Islet of Langerhans (tissue), 1 donor: ENCODE data around the gene EHBP1L1.

Source experiments
- FAIRE-seq: peaks from one replicate; lab custom pipeline; 2011; peaks lifted over from hg19 to GRCh38; lab: Jason Lieb, UNC

Gene EHBP1L1

DNA sequence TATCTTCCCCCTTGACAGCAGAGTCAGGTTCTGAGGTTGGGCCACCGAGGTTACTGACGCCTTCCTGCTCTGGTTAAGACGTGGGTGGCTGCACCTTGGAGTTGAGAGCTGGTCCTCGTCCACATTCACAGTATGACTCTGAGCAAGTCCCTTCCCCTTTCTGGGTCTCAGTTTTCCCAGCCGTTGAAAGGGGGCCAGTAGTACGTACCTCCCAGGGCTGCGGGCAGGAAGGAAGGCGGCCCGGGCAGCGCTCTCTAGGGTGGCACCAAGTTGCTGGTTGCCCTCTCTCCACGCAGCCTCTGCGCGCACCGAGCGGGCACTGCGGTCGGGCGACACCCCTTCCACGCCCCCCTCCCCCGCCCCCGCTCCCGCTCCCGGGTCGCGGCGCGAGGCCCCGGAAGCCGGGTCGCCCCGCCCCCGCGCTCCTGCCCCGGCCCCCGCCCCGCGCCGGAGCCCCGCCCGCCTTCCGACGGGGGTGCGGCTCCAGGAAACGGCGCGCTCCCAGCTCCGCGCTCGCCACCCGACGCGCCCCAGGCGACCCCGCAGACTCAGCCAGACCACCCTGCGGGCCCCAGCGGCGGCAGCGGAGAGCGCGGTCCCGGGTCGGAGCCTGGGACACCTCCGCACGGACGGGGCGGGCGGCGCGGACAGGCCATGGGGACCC is at the start of gene EHBP1L1:
Gene EHBP1L1 (plus strand): TSS at position 486 of the 664 bp plus-strand sequence. CDS start 250 bp downstream, outside the sequence.
- FAIRE-seq, result no peak

DNA sequence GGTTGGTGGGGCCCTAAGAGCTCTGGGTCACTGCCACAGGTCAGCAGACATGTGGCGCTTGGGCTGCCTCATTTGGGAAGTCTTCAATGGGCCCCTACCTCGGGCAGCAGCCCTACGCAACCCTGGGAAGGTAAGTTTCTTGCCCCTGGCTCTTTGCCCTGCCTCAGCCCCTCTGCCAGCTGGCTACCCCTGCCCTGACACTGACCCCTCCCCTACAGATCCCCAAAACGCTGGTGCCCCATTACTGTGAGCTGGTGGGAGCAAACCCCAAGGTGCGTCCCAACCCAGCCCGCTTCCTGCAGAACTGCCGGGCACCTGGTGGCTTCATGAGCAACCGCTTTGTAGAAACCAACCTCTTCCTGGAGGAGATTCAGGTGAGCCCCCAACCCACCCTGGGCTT is 49.1 kb upstream of the EHBP1L1 start:
- FAIRE-seq, result no peak

DNA sequence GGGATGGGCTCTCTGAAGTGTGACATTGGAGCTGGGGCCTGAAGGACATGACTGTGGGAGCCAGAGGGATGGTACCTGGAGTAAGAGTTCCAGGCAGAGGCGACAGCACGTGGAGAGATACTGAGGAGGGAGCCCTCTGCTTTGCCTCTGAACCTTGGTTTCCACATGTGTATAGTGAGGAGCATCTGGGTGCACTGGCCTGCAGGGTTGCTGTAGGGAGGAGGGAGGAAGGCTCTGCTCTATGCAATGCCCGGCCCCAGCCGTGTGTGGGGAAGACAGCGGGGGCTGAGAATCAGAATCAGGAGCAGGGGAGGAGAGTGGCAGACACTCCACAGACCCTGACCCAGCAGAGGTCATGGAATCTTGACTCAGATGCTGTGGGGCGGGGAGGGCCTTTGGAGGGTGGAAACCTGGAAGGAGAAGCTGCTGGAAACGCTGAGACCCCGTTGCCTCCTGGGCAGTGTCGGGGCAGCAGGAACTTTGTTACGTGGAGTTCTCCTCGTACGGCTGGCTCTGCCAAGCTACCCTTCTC is 47.0 kb upstream of the EHBP1L1 start:
- no peak for FAIRE-seq

DNA sequence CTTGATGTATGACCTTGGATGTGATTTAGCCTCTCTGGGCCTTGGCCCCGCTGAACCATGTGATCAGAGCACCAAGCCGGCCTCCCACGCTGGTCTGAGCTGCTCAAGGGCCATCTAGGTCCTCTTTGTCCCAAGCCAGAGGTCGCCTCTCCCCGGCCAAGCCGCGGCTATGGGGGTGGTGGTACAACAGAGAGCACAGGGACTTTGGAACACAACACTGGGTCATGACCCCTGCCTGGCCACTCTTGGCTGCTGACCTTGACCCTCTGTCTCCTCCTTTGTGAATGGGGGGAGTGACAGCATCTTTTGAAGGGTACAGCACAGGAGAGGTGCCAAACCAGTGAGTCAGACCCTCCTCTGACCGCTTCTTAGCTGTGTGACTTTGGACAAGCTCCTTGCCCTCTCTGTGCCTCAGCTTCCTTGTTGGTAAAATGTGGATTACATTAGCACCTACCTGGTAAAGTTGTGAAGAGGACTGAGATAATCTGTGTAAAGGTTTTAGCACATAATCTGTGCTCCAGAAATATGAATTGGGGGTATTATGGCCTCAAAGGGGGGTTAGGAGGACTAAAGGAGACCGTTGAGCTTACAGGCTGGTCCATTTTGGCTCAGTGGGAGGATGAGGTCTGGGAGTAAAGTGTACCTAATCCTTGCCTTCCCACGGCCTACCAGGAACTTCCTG is 46.2 kb upstream of the EHBP1L1 start:
- FAIRE-seq, result no peak

DNA sequence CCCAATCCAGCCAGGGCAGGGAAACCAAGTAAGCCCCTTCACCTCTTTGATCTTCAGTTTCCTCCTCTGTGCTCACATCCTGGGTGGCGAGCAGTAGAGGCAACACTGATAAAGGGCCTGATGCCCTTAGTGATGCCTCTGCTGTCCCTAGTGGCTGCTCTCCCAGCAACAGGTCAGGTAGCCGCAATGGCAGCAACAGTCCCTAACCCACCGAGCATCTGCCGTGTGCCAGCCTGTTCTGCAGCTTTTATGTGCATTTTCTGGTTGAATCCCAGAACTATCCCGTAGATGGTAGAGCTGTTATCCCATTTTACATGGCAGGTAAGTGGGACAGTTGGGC is 45.7 kb upstream of the EHBP1L1 start:
- FAIRE-seq, result no peak

DNA sequence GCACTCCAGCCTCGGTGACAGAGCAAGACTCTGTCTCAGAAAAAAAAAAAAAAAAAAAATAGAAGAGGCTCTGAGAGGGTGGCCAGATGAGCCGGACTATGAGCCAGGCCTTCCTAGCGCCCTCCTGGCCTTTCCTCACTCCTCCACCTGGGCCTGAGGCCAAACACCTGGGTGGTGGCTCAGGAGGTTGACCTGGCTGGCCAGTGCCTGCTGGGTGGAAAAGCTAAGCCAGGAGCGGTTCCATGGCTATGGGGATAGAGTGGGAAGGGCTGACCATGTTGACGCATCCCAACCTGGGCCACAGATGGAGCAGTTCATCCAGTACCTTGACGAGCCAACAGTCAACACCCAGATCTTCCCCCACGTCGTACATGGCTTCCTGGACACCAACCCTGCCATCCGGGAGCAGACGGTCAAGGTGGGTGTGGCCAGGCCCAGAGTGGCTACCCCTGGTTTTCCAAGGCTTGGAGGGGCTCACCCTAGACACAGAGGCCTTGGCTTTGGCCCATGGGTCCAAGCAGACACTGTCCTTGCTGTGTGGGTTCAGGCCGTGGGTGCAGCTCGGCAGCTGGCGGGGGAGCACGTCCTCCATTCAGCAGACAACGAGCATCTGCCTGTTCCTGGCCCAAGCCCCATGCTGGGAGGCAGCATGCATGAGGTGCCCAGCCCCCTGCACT is 43.3 kb upstream of the EHBP1L1 start:
- no peak for FAIRE-seq

DNA sequence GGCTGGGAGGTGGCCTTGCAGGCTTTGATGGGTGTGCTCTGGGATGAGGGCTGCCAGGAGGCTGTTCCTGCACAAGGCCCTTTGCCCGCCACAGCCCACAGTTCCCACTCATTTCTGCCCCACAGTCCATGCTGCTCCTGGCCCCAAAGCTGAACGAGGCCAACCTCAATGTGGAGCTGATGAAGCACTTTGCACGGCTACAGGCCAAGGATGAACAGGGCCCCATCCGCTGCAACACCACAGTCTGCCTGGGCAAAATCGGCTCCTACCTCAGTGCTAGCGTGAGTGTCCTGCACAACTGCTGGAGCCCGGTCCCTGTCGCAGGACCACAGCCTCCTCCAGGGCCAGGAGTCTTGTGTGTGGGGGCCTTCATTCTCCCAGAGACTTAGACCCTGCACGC is 40.8 kb upstream of the EHBP1L1 start:
- FAIRE-seq, result no peak

DNA sequence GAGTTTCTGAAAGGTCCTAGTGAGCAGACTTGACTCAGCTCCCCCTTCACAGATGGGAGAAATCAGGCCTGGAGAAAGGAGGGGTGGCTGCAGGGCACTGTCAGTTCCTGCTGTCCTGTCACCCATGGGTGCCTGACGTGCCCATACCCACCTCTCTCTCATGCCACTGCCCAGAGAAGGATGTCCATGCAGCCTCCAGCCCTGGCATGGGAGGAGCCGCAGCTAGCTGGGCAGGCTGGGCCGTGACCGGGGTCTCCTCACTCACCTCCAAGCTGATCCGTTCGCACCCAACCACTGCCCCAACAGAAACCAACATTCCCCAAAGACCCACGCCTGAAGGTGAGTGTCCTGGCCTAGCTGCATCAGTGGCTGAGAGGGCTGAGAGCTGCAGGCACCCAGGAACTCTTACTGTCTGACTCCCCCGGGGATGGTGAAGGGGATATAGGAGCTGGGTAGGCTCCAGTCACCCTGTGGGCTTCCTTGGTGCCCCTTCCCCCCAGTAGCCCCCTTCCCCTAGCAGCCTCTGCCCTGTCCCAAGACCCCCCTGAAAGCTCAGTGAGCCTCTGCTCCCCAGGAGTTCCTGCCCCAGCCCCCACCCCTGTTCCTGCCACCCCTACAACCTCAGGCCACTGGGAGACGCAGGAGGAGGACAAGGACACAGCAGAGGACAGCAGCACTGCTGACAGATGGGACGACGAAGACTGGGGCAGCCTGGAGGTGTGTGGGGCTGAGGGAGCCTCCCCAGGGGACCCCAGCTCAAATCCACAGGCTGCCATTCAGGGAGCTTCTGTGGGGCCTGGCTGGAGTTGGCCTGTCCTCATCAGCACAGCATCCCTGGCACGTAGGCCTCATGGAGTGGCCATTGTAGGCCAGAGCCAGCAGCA is 39.2 kb upstream of the EHBP1L1 start:
- FAIRE-seq, result no peak

DNA sequence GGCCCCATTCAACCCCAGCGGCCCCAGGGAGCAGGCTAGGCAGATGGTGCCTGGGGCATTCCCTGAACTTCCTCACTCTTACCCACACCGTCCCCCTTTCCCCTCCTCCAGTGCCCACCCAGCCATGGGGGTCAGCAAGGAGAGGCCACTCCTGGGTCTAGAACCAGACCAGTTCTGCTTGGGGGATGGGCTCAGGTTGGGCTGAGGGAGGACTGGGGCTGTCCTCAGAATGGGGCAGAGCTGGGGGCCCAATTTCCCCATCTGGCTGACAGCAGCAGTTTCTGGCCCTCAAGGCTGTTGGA is 38.6 kb upstream of the EHBP1L1 start:
- FAIRE-seq, result no peak

DNA sequence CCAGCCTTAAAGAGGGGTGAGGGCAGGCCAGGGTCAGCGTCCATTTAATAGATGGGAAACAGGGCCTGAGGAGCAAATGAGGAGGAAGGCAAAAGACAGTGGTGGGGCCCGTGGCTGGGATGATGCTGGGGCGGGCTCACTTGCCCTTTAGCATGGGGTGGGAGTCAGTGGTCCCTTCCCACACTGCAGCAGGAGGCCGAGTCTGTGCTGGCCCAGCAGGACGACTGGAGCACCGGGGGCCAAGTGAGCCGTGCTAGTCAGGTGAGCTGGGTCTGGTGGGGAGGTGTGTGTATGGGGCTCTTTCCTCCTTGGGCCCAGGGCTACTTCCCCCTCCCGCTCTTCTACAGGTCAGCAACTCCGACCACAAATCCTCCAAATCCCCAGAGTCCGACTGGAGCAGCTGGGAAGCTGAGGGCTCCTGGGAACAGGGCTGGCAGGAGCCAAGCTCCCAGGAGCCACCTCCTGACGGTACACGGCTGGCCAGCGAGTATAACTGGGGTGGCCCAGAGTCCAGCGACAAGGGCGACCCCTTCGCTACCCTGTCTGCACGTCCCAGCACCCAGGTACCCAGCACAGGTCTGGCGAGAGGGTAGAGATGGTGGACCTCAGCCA is 38.1 kb upstream of the EHBP1L1 start:
- FAIRE-seq, result no peak

DNA sequence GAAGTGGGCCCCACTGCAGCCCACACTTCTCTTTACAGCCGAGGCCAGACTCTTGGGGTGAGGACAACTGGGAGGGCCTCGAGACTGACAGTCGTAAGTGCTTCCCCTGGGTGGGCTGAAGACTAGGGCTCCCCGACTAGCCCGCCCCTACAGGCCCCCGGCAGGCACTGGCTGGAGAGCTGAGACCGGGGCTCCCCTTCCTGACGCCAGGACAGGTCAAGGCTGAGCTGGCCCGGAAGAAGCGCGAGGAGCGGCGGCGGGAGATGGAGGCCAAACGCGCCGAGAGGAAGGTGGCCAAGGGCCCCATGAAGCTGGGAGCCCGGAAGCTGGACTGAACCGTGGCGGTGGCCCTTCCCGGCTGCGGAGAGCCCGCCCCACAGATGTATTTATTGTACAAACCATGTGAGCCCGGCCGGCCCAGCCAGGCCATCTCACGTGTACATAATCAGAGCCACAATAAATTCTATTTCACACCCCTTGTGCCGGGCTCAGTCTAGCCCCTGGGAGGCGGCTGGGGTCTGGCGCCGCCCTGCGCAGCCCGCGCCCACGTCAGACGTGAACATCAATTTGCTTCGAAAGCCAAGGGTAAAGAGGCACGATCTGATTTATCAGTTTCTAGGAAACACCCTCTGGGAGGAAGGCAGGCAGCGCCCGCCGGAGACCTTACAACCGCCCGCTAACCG is 37.5 kb upstream of the EHBP1L1 start:
- FAIRE-seq, result no peak

DNA sequence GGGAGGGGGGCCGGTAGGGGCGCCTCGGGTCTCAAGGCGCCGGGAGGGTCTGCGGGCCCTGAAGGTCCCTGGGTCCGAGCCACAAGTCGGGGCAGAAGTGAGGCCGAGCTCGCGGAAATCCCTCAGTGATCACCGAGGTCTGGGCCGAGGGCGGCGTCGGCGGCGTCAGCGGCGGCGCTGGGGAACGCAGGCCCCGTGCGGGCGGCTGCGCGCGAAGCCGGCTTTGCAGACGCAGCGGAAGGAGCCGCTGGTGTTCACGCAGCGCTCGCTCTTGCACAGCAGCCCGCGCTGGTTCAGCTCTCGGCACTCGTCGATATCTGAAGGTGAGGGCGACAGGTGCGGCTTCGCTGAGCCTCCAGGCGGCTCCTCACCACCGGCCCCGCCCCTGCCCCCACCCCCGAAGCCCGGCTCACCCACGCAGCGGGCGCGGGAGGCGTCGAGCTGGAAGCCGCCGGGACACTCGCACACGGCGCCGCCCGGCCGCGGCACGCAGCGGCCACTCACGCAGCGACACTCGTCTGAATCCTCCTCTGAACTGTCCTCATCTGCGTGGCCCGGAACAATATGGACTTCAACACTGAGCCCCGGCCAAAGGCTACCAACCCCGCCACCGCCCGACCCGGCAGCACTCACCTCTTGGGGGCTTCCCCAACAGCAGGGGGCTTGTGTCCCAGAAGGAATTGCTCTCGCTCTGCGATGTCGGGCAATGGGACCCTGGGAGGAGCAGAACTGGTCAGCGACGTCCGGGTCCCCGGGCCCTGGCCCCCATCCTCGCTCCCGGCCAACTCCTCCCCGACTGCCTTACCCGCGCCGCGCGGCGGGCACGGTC is 36.7 kb upstream of the EHBP1L1 start:
- no peak for FAIRE-seq

DNA sequence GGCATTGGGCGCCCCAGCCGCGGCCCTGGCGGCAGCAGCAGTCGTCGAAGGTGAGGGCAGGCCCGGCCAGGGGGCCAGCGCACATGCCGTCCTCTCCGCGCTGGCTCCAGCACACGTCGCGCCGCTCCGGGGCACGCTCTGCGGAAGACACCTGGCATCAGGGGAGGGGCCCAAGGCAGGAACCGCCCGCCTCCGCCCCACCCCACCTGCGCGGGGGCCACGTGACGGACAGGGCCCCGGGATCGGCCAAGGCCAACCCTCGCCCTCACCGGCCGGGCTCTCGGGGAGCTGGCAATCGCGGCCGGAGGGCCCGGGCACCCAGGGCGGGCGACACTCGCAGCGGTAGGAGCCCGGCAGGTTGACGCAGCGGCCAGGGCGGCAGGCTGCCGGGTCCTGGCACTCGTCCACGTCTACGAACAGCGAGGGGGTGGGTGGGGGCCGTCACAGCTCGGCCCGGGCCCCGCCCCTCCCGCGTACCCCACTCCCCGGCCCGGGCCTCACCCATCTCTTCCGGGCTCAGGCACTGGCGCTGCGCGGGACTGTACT is 36.0 kb upstream of the EHBP1L1 start:
- no peak for FAIRE-seq

DNA sequence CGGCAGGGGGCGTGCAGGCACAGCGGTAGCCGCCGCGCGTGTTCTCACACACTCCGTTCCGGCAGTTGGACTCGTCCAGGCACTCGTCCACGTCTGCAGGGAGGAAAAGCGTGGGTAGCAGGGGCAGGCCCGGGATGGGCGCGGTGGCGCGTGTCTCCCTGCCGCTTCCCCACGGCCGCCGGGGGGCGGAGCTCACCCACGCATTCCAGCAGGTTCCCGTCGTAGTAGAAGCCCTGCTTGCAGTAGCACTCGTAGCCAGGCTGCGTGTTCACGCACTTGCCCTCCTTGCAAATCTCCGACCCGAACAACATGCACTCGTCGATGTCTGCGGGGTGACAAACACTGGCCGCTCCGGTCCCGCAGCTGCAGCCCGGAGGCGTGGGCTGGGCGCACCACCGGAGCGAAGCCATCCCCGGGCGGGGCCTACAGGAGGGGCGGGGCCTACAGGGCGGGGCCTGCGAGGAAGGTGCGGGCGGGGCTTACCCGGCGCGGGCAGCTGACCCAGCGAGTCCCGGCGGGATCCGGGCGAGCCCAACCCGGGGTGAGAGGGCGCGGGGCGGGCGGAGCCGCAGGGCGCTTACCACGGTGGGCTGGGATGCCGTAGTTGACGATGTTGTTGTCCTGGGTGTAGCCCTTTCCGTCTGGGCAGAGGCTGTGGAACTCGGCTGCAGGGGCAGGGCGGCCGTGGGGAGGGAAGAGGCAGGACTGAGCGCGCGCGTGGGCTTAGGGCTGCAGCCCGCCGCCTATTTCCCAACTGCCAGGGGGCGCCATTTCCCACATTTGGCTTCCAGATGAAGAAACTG is 35.4 kb upstream of the EHBP1L1 start:
- no peak for FAIRE-seq

DNA sequence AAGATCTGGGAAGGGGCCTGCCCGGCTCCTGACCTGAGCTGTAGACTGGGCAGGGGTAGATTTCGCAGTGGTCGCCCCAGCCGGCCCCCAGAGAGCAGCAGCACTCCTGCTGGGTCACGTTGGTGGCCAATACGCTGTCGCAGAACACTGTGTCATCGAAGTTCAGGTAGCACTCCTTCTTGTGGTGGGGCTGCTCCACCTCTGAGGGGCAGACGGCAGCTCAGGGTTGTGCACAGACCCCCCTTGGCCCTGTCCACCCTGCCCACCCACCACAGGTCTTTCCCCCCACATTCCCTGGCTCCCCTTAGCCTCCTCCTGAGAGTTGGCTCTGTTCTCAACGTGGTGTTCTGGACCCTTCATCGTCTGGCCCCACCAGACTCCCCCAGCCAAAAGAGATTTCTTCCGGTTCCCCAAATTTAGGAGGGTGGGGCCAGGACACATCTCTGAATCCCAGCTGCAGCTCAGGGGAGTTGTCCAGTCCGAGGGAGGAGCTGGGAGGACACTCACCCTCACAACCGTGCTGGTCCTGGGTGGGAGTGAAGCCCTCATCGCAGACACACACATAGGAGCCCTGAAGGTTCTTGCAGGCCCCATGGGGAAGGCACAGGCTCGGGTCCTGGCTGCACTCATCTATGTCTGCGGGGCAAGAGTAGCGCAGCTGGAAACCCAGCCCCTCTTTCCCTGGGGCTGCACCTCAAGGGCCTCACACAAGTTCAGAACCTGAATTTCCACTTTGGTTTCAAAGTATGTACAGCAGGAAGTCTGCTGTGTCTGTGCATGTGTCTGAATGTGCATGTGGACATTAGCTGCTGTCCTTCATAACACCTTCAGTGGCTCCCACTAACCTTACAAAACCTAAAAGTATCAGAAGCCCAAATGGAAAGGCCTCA is 34.5 kb upstream of the EHBP1L1 start:
- FAIRE-seq, result no peak

DNA sequence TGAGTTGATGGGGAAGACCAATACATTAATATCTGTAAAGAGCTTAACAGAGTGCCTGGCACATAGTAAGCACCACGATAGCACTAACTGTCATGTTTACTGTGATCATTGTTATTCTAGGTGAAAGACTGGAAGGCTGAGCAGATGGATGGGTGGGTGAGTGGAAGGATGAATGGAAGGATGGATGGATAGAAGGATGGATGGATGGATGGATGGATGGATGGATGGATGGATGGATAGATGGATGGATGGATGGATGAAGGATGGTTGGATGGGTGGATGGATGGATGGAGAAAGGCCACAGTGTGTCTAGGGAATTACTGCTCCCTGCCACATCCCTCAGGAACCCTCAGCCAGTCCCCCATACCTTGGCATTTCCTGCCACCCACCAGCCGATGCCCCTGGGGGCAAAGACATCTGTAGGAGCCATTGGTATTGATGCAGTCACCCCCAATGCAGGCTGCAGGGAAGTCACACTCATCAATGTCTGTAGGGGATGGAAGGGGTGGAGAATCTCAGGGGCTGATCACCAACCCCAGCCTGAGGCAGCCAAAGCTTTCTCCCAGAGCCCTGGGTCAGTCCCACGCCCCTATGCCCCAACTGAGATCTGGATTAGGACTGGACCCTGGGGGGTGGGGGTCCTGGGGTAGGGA is 33.0 kb upstream of the EHBP1L1 start:
- FAIRE-seq, result no peak

DNA sequence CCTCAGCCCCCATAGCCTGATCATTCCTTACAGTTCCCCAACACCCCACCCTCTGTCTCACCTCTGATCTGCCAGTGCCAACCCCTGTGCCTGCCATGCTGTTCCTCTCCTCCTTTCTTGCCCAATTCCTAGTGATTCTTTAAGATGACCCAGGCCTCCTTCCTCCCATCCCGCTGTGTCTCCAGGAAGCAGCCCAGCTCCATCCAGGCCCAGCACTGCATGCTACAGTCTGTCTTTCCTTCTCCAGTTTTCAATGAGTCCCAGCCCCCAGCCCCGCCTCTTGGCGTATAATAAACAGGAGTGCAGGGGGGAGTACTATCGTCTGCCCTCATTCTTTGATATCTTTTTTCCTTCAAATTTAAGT is 30.0 kb upstream of the EHBP1L1 start:
- FAIRE-seq, result no peak
